Mammary epithelial cell (primary cell): ENCODE measurements around the gene CCL4.

ENCODE experiments used
- CTCF ChIP-seq, 2 donors: IDR thresholded peaks in 1 of 2; conservative IDR thresholded peaks in 1 of 2; 2 replicates each; pipeline ENCODE4 v1.5.1; 2011 to 2012; ENCODE audit warnings: inconsistent platforms in 2 of 2, low read length in 2 of 2, mild to moderate bottlenecking in 2 of 2, control low read depth in 1 of 2, low read depth in 1 of 2; ENCODE audit not compliant: insufficient read depth in 1 of 2; ENCODE audit errors: extremely low read depth in 1 of 2
- EZH2 ChIP-seq: IDR thresholded peaks from 2 replicates; pipeline ENCODE4 v1.6.1; 2012; ENCODE audit warnings: low read length, inconsistent platforms, borderline replicate concordance

DNA sequence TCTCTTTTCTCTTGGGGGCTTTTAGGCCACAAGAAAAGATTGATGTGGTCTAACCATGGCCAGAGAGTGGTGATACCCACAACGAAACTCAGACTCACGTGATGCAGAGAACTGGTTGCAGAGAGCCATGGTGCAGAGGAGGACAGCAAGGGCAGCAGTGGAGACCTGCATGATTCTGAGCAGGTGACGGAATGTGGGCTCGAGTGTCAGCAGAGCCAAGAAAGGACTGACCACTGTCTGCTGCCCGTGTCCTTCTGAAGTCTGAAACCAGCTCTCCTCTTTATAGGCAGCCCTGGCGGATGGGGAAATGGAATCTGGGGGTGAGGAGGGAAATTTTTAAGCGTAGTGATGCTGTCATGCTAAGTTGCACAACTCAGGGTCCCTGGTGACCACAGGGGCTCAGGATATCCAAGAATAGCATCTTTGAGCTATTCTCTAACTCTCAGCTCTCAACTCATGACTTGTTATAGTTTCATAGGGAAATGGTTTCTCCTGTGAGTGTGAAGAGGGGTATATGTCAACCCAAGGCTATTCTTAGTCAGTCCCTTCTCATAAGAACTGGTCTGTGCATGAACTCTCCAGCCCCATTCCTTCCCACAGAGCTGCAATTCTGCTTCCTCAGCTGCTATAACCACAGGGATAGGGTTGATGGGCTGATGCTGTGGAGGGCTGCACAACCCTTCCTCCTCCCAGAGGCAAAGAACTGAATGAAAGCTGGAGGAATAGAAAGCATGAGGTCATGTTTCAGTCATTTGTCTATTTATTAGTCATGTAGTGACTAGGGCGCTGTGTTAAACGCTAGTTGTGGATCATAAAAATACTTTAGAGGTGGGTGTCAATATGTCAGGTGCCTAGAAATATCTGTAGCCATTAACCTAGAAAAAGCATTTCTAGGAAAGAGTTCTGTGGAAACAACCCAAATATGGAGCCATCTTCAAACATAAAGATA, 13.5 kb upstream of the CCL4 start, which contains the start of gene CCL3:
- TF ChIP-seq CTCF (conservative IDR thresholded peaks at IDR 0.05 in 1 of 2, IDR thresholded peaks at IDR 0.05 in 1 of 2; ENCODE audit: extremely low read depth in 1 of 2, insufficient read depth in 1 of 2, low read depth in 1 of 2, low read length in 2 of 2) (no peak), EZH2 (no peak)
